H4 (cell line): ENCODE data around the gene EVA1A. TPM values are rescaled to one million over a fixed set of nuclear protein-coding genes. Genes with fewer than 3 reads are reported as not detected.
"Not testable (repeated sequence)": the region's sequence is repeated elsewhere in the genome, so short reads cannot be mapped to it uniquely, and the experiment has no call there.

Source experiments
- DNase-seq: peaks from one replicate; pipeline ENCODE4 v3.0.0-alpha.2; 2015; ENCODE audit warnings: low spot score
- total RNA-seq: library from RNA; depleted of rRNA; stranded (reverse); fragments of >200 nt; shearing (Covaris generic); gene quantifications from 2 replicates; pipeline ENCODE4 v1.2.3, GENCODE V29; 2014

EVA1A gene
- total RNA-seq, 1 experiment from 2014 or later: 13.8 TPM

DNA sequence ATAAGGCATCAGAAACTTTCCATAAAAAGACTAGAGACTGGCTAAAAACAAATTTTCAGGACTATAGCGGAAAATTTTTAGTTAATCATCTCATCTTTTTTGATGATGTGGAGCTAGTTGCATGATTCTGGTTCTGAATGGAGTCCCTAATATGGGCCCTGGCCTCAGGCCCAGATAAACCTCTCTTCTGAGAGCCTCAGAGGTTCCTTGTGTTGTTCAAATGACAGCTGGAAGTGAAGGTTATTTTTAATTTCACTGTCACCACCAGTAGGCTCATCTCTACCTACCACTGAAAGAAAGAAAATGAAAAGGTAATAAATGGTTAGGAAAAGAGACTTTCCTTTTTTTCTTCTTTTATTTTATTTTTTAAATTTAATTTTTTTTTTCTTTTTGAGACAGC is 75.9 kb downstream of the EVA1A start:
- no peak for DNase-seq

DNA sequence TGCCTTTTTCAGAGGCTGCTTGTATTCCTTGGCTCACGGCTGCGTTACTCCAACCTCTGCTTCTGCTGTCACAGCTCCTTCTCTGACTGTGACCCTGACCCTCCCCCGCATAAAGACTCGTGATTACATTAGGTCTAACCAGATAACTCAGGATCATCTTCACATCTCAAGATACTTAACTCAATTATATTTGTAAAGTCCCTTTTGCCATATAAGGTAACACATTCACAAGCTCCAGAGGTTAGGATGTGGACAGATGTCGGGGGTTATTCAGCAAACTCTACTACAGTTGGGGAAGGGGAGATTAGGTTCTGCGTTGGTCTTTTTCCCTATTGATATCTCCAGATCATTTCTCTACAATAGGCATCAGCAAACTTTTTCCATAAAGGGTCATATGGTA is 76.9 kb downstream of the EVA1A start:
- DNase-seq: no peak

DNA sequence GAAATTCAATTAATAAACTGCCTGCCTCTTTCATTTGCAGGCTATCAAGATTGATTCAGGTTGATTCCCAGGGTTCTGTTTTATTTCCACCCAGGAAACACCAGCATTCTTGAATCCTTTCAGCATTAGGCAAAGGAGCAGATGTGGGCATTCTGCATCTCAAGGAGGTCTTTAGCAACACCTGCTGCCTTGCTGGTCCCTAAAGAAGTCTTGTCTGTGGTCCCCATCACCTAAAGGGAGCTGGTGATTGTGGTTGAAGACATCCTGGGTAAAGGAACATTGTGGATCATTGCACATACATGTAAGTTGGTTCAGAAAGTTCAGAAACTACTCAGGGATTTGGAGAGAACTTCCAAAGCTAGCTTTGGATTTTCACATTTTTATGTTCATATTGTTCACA is 78.3 kb downstream of the EVA1A start:
- no peak for DNase-seq

- peak; percentile 40 for DNase-seq
These were observed 79.5 kb downstream of the EVA1A start for GRCh38 chr2:75480971-75481836.

- not testable (repeated sequence) for DNase-seq
These were observed 83.0 kb downstream of the EVA1A start for GRCh38 chr2:75477696-75478095.

DNA sequence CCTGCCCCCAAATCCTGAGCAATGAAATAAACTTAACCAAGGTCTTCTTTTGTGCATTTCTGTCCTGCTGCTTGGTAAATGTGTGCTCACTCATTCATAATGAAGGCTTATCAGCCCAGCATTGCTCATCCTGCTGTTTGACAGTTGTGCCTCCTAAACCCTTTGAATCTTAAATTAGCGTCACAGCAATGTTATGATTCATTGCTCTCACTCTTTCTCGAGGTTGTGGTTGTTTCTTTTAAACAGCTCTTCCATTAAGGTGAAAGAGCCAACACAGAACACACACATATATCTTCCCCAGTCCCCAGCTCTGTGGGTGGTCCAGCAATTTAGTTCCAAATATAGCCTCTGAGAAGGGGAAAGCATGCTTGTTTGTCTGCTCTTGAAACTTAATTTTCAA is 84.0 kb downstream of the EVA1A start:
- DNase-seq: peak; percentile 55

GRCh38 chr2:75475976-75476375 is 84.8 kb downstream of the EVA1A start:
- no peak for DNase-seq

DNA sequence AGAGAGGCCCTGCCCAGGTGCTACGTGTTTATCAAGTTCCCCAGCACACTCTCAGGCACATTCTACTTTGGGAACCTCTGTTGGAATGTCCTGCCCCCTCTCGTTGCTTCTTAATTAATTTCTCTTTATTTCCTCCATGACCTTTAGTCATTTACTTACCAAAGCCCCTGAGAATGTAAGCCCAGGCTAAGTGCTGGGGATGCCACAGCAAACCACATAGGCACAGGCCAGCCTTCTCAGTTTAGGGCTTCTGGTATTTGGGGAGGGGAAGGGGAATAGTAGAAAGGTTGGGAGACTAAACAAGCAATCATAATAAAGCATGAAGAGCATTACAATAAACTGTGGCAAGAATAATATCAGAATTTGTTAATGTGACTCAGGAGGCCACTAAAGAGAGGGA is 85.7 kb downstream of the EVA1A start:
- no peak for DNase-seq

GRCh38 chr2:75474115-75474514 is 86.6 kb downstream of the EVA1A start:
- no peak for DNase-seq

- peak; percentile 43 for DNase-seq
These were observed 93.9 kb downstream of the EVA1A start for GRCh38 chr2:75466708-75467311.

- peak; percentile 23 for DNase-seq
These were observed 95.3 kb downstream of the EVA1A start for GRCh38 chr2:75465317-75465984.

GRCh38 chr2:75464348-75464946 is 96.3 kb downstream of the EVA1A start:
- peak; percentile 14 for DNase-seq

GRCh38 chr2:75462721-75463120 is 98.0 kb downstream of the EVA1A start:
- DNase-seq: no peak

DNA sequence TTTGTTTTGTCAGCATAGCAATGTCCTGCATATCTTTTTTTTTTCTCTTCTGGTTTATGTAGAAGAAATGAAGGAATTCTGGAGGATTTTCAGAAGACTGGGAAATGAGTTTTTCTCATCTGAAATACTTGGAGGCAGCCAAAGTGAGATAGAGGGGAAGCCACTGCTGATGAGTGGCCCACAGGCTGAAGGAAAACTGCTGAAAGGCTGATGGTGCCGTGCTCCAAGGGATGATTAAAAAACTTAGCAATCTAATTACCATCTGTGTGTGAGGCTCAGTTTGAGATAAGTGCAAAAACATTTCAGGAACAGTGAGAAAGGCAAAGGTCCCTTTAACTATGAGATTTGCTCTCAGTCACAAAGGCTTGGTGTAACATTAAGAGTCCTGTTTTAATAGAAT is 98.5 kb downstream of the EVA1A start:
- DNase-seq: no peak

- no peak for DNase-seq
These were observed 100.1 kb downstream of the EVA1A start for GRCh38 chr2:75460630-75461029.

- DNase-seq: peak; percentile 68
These were observed 101.0 kb downstream of the EVA1A start for GRCh38 chr2:75459565-75460310.

DNA sequence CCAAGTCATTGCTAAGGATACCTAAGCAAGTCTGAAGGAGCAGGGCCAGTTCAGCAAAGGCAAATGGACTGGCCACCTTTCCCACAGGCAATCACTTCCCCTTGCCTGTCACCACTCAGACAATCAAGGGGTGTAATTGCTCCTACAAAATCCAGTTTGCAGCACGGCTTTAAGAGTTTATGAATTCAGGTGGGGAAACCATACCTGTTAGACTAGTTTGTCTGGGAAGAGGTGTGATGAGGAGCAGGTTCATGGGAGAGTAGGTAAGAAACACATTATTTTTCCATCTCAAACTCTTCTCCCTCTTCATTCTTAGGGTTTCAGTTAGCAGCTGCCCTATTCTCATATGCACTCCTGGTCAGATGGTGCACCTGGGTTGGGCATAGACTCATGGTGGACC is 102.5 kb downstream of the EVA1A start:
- DNase-seq: no peak

DNA sequence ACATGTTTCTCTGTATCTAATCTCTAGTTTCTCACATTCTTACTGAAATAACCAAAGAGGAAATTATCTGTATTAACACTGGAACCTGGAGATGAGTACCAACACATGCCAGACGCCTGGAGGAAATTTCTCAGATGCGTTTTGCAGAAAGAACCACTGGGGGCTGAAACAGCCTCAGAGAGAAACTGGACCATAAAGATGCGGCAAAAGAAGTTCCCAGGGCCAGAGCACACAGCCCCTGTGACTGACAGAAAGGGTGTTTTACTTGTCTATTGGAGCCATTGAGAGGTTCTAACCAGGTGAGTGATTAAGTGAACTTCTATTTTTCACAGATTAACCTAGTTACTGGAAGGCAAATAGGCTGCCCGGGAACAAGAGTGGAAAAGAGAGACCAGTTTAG is 103.9 kb downstream of the EVA1A start:
- DNase-seq: no peak

DNA sequence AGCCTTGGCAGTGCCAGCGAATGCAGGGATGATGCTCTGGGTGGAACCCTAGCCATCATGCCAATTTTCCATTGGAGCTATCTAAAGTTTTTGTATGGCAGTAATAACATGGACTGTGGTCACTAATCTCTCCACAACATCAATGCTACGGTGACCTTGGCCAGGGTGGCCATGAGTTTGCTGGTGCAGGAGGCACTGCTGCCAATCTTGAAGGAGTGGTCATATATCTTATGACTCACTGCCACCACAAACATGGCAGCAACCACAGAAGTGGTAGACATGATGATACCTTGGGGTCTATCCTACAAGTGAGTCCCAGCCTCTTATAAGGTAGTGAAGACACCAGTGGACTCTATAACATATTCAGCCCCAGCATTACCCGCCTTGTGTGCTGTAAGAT is 104.6 kb downstream of the EVA1A start:
- no peak for DNase-seq

DNA sequence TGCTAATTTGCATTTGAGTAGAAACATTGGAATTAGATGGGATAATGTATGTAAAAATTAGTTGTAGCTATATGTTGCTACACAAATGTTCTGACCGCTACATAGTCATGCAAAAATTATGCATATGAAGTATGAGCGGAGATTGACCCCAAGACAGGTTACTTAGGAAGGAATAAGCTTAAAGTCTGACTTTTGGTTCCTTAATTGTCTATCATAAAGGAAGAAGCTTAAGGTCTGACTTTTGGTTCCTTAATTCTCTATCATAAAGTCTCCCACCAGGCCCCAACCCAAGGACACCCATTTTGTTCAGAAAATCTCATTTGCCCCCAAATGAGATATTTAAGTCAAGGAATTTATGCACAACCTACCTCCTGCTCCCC is 106.5 kb downstream of the EVA1A start:
- no peak for DNase-seq

DNA sequence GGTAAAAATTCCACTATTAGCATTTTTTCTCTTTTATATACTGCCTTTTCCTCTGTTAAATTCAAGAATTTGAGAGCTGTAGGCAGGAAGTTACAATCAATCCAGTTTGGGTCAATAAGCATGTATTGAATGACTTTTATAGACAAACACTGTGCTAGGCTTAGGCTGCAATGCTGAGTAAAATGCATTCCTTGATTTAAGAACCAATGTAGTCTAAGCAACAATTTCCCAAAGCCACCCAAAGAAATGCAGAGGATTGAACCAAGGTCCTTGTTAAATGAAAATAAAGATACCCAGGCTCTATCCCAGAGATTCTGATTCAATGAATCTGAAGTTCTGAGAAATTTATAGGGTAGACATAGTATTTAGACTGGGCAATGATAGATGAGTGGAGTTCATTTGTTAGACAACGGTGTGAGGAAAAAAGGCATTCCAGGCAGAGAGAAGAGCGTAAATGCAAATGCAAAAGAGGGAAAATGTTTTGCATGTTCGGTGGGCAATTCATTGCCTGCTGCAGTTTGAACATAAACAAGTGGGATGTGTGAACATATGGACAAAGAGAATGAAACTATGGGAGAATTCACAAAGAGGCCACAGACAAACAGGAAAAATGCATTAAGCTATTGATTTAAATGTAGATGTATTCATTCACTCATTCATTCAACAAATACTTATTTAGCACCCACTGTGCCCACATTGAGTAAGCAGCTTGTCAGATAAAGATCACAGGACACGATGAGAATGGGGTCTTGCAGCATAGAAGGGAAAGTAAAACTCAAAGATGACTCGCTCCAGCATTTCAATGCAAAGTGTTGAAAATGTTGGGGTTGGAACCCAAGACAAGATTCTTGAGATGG is 107.1 kb downstream of the EVA1A start:
- no peak for DNase-seq
